Tibial artery (tissue), 4 donors: ENCODE data around the gene C2CD5.

Experiments used
- DNase-seq, 2 donors: peaks; one replicate each; pipeline ENCODE4 v3.0.0-alpha.2; 2019
- H3K27ac ChIP-seq, 2 donors: fragments of 200-600 bp; sonication (generic) in 1 of 2; 1 replicate in 1 of 2; 2 replicates in 1 of 2; pipeline ENCODE4 v1.5.1; 2018 to 2019; ENCODE audit warnings: mild to moderate bottlenecking in 1 of 2
- H3K27me3 ChIP-seq, 2 donors: fragments of 200-600 bp; sonication (generic) in 1 of 2; one replicate each; pipeline versions ENCODE4 v1.5.1 to v1.6.0; 2016 to 2019
- H3K36me3 ChIP-seq, 3 donors: fragments of 200-600 bp; sonication (generic) in 2 of 3; one replicate each; pipeline ENCODE4 v1.5.1; 2016 to 2019; ENCODE audit warnings: mild to moderate bottlenecking in 2 of 3
- H3K4me1 ChIP-seq, 4 donors: fragments of 200-600 bp; sonication (generic) in 2 of 4; 1 replicate in 3 of 4; 2 replicates in 1 of 4; pipeline ENCODE4 v1.5.1; 2016 to 2019
- H3K4me3 ChIP-seq, 2 donors: fragments of 200-600 bp; sonication (generic) in 1 of 2; 1 replicate in 1 of 2; 2 replicates in 1 of 2; pipeline ENCODE4 v1.5.1; 2018 to 2019; ENCODE audit warnings: mild to moderate bottlenecking in 2 of 2
- H3K9me3 ChIP-seq, 3 donors: fragments of 200-600 bp; sonication (generic) in 1 of 3; one replicate each; pipeline ENCODE4 v1.5.1; 2016 to 2019
- CTCF ChIP-seq, 2 experiments: fragments of 200-600 bp in 1 of 2; fragments of 450-650 bp in 1 of 2; IDR thresholded peaks; one replicate each; pipeline ENCODE4 v1.5.1; 2017 to 2019; ENCODE audit warnings: antibody characterized with exemption in 2 of 2, mild to moderate bottlenecking in 1 of 2, moderate library complexity in 1 of 2
- intact Hi-C: fragments of 100-400 bp; cut with DNase I; formaldehyde crosslinking; loops from one replicate; pipeline ENCODE4 v1.15.0; 2023; ENCODE audit warnings: low total_unique reads

The C2CD5 gene

GRCh38 chr12:22541496-22542155, 2.7 kb downstream of the C2CD5 start:
- no peaks in the 10 kb centered on the region for H3K9me3 ChIP-seq
- intact Hi-C loops, result loop anchor here (5.0 kb wide), 1 partner anchor 86 kb away; the partner anchor contains the start of gene ETNK1
- H3K36me3 ChIP-seq, result no peaks in the 10 kb centered on the region
- no peak for TF ChIP-seq CTCF (IDR thresholded peaks at IDR 0.05)
- peaks cover 0 to 44% (median 13%) of the 10 kb centered on the region in 4 donors for H3K4me1 ChIP-seq
- H3K4me3 ChIP-seq, result no peak overlapping the region
- H3K27ac ChIP-seq, result no peak overlapping the region
- DNase-seq, result no peak
- no peaks in the 10 kb centered on the region for H3K27me3 ChIP-seq

DNA sequence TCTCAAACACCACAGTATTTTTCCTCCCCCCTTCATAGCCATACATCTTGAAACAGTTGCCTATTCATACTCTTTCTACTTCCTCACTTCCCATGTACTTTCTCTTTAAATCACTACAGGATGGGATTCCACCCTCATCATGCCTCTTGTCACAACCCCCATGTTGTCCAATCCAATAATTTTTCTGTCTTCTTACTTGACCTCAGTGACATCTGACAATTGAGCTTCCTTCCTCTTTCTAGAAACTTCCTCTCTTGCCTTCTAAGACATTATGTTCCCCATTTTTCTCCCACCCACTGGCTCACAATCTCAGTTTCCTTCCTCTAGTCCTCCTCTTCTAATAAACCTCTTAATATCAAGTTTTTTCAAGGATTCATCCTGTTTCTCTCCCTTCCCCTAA, 5.3 kb downstream of the C2CD5 start:
- intact Hi-C loops, result no loop called here
- peaks cover 0 to under 1% (median 0%) of the 10 kb centered on the region in 3 donors for H3K36me3 ChIP-seq
- H3K4me1 ChIP-seq, result peaks cover 0 to 39% (median 13%) of the 10 kb centered on the region in 4 donors
- no peak overlapping the region for H3K27ac ChIP-seq
- no peak overlapping the region for H3K4me3 ChIP-seq
- H3K9me3 ChIP-seq, result no peaks in the 10 kb centered on the region
- H3K27me3 ChIP-seq, result no peaks in the 10 kb centered on the region
- TF ChIP-seq CTCF (IDR thresholded peaks at IDR 0.05), result no peak
- DNase-seq, result no peak

DNA sequence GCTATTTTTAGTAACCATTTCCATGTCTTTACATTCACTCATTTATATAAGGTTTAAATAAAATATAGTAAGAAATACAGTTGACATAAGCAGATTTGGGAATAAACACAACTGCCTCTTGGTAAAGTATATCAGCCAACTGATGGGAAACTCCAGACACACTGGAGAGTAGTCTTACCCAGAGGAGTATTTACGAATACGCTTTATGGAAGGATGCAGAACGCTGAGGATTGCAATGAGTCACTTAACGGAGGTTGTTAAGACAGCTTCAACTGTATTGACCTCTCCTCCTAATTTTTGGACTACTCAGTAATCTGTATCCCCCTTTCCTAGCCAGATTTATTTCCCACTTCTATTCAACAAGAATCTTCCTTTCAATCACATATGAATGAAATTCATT, 6.0 kb downstream of the C2CD5 start:
- H3K36me3 ChIP-seq, result peaks cover 4 to 8% (median 7%) of the 10 kb centered on the region in 3 donors
- peaks cover 0 to 39% (median 13%) of the 10 kb centered on the region in 4 donors for H3K4me1 ChIP-seq
- intact Hi-C loops, result no loop called here
- H3K27ac ChIP-seq, result no peak overlapping the region
- TF ChIP-seq CTCF (IDR thresholded peaks at IDR 0.05), result no peak
- H3K27me3 ChIP-seq, result no peaks in the 10 kb centered on the region
- no peak overlapping the region for H3K4me3 ChIP-seq
- no peak for DNase-seq
- H3K9me3 ChIP-seq, result no peaks in the 10 kb centered on the region

DNA sequence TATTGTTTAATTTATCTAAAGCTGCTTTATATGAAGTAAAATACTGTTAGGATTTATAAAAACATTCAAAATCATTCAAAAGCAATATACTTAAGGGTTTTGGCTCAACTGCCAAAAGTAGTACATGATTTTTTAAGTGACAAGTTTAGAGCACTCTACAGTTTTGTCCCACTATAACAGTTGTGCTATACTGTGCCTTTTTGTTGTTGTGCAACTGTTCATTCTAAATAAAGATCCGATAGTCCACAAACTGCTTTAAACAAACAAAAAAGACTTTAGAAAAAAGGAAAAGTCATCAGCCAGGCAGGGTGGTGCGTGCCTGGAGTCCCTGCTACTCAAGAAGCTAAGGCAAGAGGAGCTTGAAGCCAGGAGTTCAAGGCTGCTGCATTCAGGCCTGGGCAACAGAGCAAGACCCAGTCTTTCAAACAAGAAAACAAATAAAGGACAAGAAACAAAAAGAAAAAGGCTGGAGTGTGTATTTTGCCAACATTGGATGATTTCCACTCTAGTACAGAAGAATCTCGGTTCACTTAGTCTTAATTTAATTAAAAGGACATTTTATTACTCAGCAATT, 7.3 kb downstream of the C2CD5 start:
- Histone ChIP-seq H3K27me3 (no peaks in the 10 kb centered on the region), H3K4me3 (no peak overlapping the region), H3K4me1 (peaks cover 0 to 26% (median 6%) of the 10 kb centered on the region in 4 donors), H3K36me3 (peaks cover 12 to 20% (median 19%) of the 10 kb centered on the region in 3 donors), H3K27ac (no peak overlapping the region), H3K9me3 (no peaks in the 10 kb centered on the region)
- no peak for TF ChIP-seq CTCF (IDR thresholded peaks at IDR 0.05)
- no peak for DNase-seq
- intact Hi-C loops, result no loop called here

- Histone ChIP-seq H3K36me3 (peaks cover 14 to 26% (median 26%) of the 10 kb centered on the region in 3 donors), H3K27me3 (no peaks in the 10 kb centered on the region), H3K4me3 (no peak overlapping the region), H3K9me3 (no peaks in the 10 kb centered on the region), H3K4me1 (peaks cover 0 to 21% (median 3%) of the 10 kb centered on the region in 4 donors), H3K27ac (no peak overlapping the region)
- no peak for TF ChIP-seq CTCF (IDR thresholded peaks at IDR 0.05)
- no peak for DNase-seq
- intact Hi-C loops, result no loop called here
Observed at GRCh38 chr12:22536346-22536945, 7.9 kb downstream of the C2CD5 start.
